ENCODE measurements around the gene SF3B5. TPM values are rescaled to one million over a fixed set of nuclear protein-coding genes. Genes with fewer than 3 reads are reported as not detected.

SF3B5 gene
- total and polyA plus RNA-seq, 9 of the 15 experiments (the other 6 are each of a cell fraction or from before 2014, with no cell fraction given): 238 to 1,211 (median 407) TPM

DNA sequence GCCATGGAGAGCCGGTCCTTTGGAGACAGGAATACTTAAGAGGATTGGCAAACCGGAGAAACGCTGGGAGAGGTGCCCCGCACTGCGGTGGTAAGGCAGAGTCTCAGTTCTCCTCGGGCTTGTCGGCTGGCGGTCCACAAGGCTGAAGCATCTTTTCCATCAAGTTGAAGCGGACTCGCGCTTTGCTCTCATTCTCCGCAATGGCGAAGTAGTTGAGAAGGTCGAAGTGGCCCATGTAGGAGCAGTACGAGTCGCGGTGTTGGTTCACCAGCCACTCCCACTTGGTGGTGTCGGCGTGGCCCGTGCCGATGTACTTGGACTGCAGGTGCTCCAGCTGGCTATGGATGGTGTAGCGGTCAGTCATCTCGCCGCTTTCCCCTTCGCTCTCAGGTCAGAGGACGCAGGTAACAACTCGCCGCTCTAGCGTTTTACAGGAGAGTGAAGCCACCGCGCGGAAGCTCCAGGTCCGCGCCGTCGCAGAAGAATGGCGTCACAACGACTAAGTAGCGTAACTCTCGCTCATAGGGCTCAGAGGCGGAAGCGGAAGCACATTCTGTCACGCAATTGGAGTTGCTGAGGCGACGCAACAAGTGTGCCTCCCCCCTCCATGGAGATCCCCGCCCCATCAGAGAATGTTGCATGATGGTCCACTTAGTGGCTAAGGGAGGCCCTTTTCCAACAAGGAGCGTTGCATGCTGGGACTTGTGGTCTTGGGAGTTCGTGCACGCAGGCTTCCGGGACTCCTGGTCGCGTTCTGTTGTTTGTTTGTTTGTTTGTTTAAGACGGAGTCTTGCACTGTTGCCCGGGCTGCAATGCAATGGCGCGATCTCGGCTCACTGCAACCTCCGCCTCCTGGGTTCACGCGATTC, at the start of gene SF3B5 (continued):
- TF ChIP-seq RBM25 (IDR thresholded peaks at IDR 0.05; ENCODE audit: low read depth, low read length, severe bottlenecking) (peak; percentile 80), ZNF239 (CRISPR knock-in tag; IDR thresholded peaks at IDR 0.05) (no peak), ZEB2 (IDR thresholded peaks at IDR 0.05) (peak; percentile 64; the same call in 1 of the 2 replicates), POU5F1 (IDR thresholded peaks at IDR 0.05; ENCODE audit: borderline replicate concordance, low read depth, low read length, partially characterized antibody) (peak; percentile 79), SRSF9 (IDR thresholded peaks at IDR 0.05; ENCODE audit: borderline replicate concordance, low read depth, low read length) (no peak), ARNT (IDR thresholded peaks at IDR 0.05) (peak; percentile 39 to 68; a peak in 2 of 4 replicates), ILF3 (IDR thresholded peaks at IDR 0.05; ENCODE audit: borderline replicate concordance) (no peak), KDM5B (IDR thresholded peaks at IDR 0.05; ENCODE audit: insufficient replicate concordance, low read depth, low read length) (peak; percentile 91), RNF2 (IDR thresholded peaks at IDR 0.05) (peak; percentile 15; the same call in 1 of the 2 replicates), CBFA2T2 (conservative IDR thresholded peaks at IDR 0.05) (no peak), MBD2 (IDR thresholded peaks at IDR 0.05; ENCODE audit: borderline replicate concordance, low read depth) (peak; percentile 97), ATF1 (CRISPR knock-in tag; IDR thresholded peaks at IDR 0.05) (peak; percentile 96), ATF1 (tag; IDR thresholded peaks at IDR 0.05) (peak; percentile 100)
- TF ChIP-seq, protein P1, sequence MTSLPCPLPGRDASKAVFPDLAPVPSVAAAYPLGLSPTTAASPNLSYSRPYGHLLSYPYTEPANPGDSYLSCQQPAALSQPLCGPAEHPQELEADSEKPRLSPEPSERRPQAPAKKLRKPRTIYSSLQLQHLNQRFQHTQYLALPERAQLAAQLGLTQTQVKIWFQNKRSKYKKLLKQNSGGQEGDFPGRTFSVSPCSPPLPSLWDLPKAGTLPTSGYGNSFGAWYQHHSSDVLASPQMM (CRISPR knock-in tag; IDR thresholded peaks at IDR 0.05): no peak
- TF ChIP-seq, protein P2, sequence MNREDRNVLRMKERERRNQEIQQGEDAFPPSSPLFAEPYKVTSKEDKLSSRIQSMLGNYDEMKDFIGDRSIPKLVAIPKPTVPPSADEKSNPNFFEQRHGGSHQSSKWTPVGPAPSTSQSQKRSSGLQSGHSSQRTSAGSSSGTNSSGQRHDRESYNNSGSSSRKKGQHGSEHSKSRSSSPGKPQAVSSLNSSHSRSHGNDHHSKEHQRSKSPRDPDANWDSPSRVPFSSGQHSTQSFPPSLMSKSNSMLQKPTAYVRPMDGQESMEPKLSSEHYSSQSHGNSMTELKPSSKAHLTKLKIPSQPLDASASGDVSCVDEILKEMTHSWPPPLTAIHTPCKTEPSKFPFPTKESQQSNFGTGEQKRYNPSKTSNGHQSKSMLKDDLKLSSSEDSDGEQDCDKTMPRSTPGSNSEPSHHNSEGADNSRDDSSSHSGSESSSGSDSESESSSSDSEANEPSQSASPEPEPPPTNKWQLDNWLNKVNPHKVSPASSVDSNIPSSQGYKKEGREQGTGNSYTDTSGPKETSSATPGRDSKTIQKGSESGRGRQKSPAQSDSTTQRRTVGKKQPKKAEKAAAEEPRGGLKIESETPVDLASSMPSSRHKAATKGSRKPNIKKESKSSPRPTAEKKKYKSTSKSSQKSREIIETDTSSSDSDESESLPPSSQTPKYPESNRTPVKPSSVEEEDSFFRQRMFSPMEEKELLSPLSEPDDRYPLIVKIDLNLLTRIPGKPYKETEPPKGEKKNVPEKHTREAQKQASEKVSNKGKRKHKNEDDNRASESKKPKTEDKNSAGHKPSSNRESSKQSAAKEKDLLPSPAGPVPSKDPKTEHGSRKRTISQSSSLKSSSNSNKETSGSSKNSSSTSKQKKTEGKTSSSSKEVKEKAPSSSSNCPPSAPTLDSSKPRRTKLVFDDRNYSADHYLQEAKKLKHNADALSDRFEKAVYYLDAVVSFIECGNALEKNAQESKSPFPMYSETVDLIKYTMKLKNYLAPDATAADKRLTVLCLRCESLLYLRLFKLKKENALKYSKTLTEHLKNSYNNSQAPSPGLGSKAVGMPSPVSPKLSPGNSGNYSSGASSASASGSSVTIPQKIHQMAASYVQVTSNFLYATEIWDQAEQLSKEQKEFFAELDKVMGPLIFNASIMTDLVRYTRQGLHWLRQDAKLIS (CRISPR knock-in tag; IDR thresholded peaks at IDR 0.05): peak; percentile 79
- TF ChIP-seq, protein P3, sequence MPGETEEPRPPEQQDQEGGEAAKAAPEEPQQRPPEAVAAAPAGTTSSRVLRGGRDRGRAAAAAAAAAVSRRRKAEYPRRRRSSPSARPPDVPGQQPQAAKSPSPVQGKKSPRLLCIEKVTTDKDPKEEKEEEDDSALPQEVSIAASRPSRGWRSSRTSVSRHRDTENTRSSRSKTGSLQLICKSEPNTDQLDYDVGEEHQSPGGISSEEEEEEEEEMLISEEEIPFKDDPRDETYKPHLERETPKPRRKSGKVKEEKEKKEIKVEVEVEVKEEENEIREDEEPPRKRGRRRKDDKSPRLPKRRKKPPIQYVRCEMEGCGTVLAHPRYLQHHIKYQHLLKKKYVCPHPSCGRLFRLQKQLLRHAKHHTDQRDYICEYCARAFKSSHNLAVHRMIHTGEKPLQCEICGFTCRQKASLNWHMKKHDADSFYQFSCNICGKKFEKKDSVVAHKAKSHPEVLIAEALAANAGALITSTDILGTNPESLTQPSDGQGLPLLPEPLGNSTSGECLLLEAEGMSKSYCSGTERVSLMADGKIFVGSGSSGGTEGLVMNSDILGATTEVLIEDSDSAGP (CRISPR knock-in tag; IDR thresholded peaks at IDR 0.05): 0 out of 2 replicates have a peak, but pooled peaks have one; percentile 0
- TF ChIP-seq, protein P4, sequence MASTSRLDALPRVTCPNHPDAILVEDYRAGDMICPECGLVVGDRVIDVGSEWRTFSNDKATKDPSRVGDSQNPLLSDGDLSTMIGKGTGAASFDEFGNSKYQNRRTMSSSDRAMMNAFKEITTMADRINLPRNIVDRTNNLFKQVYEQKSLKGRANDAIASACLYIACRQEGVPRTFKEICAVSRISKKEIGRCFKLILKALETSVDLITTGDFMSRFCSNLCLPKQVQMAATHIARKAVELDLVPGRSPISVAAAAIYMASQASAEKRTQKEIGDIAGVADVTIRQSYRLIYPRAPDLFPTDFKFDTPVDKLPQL (IDR thresholded peaks at IDR 0.05; ENCODE audit: extremely low read depth, insufficient read length): peak; percentile 64
- TF ChIP-seq, protein P5, sequence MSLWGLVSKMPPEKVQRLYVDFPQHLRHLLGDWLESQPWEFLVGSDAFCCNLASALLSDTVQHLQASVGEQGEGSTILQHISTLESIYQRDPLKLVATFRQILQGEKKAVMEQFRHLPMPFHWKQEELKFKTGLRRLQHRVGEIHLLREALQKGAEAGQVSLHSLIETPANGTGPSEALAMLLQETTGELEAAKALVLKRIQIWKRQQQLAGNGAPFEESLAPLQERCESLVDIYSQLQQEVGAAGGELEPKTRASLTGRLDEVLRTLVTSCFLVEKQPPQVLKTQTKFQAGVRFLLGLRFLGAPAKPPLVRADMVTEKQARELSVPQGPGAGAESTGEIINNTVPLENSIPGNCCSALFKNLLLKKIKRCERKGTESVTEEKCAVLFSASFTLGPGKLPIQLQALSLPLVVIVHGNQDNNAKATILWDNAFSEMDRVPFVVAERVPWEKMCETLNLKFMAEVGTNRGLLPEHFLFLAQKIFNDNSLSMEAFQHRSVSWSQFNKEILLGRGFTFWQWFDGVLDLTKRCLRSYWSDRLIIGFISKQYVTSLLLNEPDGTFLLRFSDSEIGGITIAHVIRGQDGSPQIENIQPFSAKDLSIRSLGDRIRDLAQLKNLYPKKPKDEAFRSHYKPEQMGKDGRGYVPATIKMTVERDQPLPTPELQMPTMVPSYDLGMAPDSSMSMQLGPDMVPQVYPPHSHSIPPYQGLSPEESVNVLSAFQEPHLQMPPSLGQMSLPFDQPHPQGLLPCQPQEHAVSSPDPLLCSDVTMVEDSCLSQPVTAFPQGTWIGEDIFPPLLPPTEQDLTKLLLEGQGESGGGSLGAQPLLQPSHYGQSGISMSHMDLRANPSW (CRISPR knock-in tag; IDR thresholded peaks at IDR 0.05): peak; percentile 82; the same call in 1 of the 2 replicates
